HepG2 (cell line): ENCODE measurements around the gene DPEP3. TPM values are rescaled to one million over a fixed set of nuclear protein-coding genes. Genes with fewer than 3 reads are reported as not detected.

Experiments used
- ATAC-seq: fragments of 200-7000 bp; cut with Tn5 transposase; 3 replicates; pipeline ENCODE4 v1.9.1; 2020; ENCODE audit warnings: mild to moderate bottlenecking, moderate library complexity
- BruUV-seq: library from RNA; stranded (reverse); fragments of 400-500 nt; replicated peaks from 2 replicates; lab custom pipeline; 2021; lab: Mats Ljungman, UMichigan
- CTCF ChIA-PET: fragments of 300-600 bp; formaldehyde crosslinking; extraction: SDS; loops from one replicate; lab custom pipeline; 2021; ENCODE audit warnings: low total read pairs, inconsistent platforms, low intra/inter-chr PET ratio; lab: Yijun Ruan, JAX
- POLR2A ChIA-PET: fragments of 350-600 bp; sonication (Branson Sonifier 250); formaldehyde crosslinking; loops from one replicate; lab custom pipeline; 2020; ENCODE audit warnings: antibody characterized with exemption, inconsistent platforms; lab: Yijun Ruan, JAX
- DNase-seq: peaks from one replicate; pipeline ENCODE4 v3.0.0-alpha.2; 2015; ENCODE audit warnings: low spot score
- FAIRE-seq: peaks from 3 replicates; lab custom pipeline; 2011; peaks lifted over from hg19 to GRCh38; lab: Jason Lieb, UNC
- H2AFZ ChIP-seq: one replicate; pipeline ENCODE4 v1.6.1; 2011; ENCODE audit warnings: low read length, inconsistent platforms
- H3K27ac ChIP-seq: fragments of 300-600 bp; 3 replicates; pipeline ENCODE4 v1.8.0; 2011; ENCODE audit warnings: mixed run types, mild to moderate bottlenecking, mixed read lengths, low read length, inconsistent platforms; ENCODE audit not compliant: insufficient read depth; ENCODE audit errors: extremely low read length
- H3K27me3 ChIP-seq, 2 experiments: fragments of 200-600 bp in 1 of 2; 2 replicates in 1 of 2; 3 replicates in 1 of 2; pipeline versions ENCODE4 v1.6.0 to v1.8.0; 2011; ENCODE audit warnings: low read length in 2 of 2, mild to moderate bottlenecking in 2 of 2, moderate library complexity in 2 of 2, inconsistent platforms in 1 of 2; ENCODE audit not compliant: insufficient read depth in 2 of 2, control insufficient read depth in 1 of 2
- H3K36me3 ChIP-seq, 2 experiments: fragments of 200-600 bp in 1 of 2; replicated peaks in 1 of 2; 2 replicates in 1 of 2; 3 replicates in 1 of 2; pipeline versions ENCODE4 v1.5.1 to v1.8.0; 2011; ENCODE audit warnings: low read length in 2 of 2, inconsistent platforms in 1 of 2; ENCODE audit not compliant: insufficient read depth in 2 of 2, control insufficient read depth in 1 of 2
- H3K4me1 ChIP-seq: 2 replicates; pipeline ENCODE4 v1.5.1; 2012; ENCODE audit warnings: low read length, inconsistent platforms; ENCODE audit not compliant: insufficient read depth
- H3K4me2 ChIP-seq: 2 replicates; pipeline ENCODE4 v1.6.0; 2011; ENCODE audit warnings: low read depth, low read length, inconsistent platforms
- H3K4me3 ChIP-seq, 3 experiments: fragments of 200-600 bp in 1 of 3; sonication (generic), shearing (Covaris generic) in 1 of 3; replicated peaks in 1 of 3; 2 replicates each; pipeline ENCODE4 v1.5.1; 2011 to 2016; ENCODE audit warnings: low read length in 3 of 3, inconsistent platforms in 2 of 3, low read depth in 2 of 3, mild to moderate bottlenecking in 2 of 3, control low read depth in 1 of 3, mixed read lengths in 1 of 3; ENCODE audit not compliant: insufficient read depth in 1 of 3
- H3K79me2 ChIP-seq: one replicate; pipeline ENCODE4 v1.6.1; 2011; ENCODE audit warnings: low read length, inconsistent platforms; ENCODE audit not compliant: insufficient read depth
- H3K9ac ChIP-seq: 2 replicates; pipeline ENCODE4 v1.6.0; 2011; ENCODE audit warnings: mild to moderate bottlenecking, low read depth, low read length, inconsistent platforms; ENCODE audit not compliant: insufficient read depth
- H3K9me3 ChIP-seq: 2 replicates; pipeline ENCODE4 v1.5.1; 2012; ENCODE audit warnings: mild to moderate bottlenecking, low read length
- H4K20me1 ChIP-seq: 2 replicates; pipeline ENCODE4 v1.6.0; 2011; ENCODE audit warnings: inconsistent platforms, mild to moderate bottlenecking, low read length, moderate library complexity; ENCODE audit not compliant: insufficient read depth
- IRF2 ChIP-seq: IDR thresholded peaks from 2 replicates; pipeline ENCODE4 v1.6.1; 2018; ENCODE audit warnings: missing genetic modification reagents, missing compliant biosample characterization
- KDM6A ChIP-seq: IDR thresholded peaks from 2 replicates; pipeline ENCODE4 v1.6.1; 2016; ENCODE audit warnings: low read depth
- PRDM10 ChIP-seq: sonication (generic); formaldehyde crosslinking; IDR thresholded peaks from 2 replicates; pipeline ENCODE4 v1.4.0; 2020; ENCODE audit warnings: low read depth, missing genetic modification reagents
- RFX3 ChIP-seq: IDR thresholded peaks from 2 replicates; pipeline ENCODE4 v1.6.1; 2016; ENCODE audit warnings: missing biosample characterization, missing genetic modification reagents
- SUZ12 ChIP-seq: fragments of 150-350 bp; IDR thresholded peaks from 2 replicates; pipeline ENCODE4 v1.6.1; 2014; ENCODE audit warnings: low read depth, low read length
- ZNF263 ChIP-seq: sonication (generic); formaldehyde crosslinking; IDR thresholded peaks from 2 replicates; pipeline ENCODE4 v1.4.0; 2020; ENCODE audit warnings: missing genetic modification reagents
- ZNF275 ChIP-seq: sonication (generic); formaldehyde crosslinking; IDR thresholded peaks from 2 replicates; pipeline ENCODE4 v1.8.0; 2022; ENCODE audit warnings: missing genetic modification reagents, mild to moderate bottlenecking, inconsistent platforms, borderline replicate concordance
- ZNF407 ChIP-seq: sonication (generic); formaldehyde crosslinking; IDR thresholded peaks from one replicate; pipeline ENCODE4 v1.5.1; 2020; ENCODE audit warnings: mild to moderate bottlenecking, missing genetic modification reagents; ENCODE audit errors: not compliant biosample characterization
- ZNF775 ChIP-seq: sonication (generic); formaldehyde crosslinking; IDR thresholded peaks from 2 replicates; pipeline ENCODE4 v1.4.0; 2020; ENCODE audit warnings: missing genetic modification reagents, mild to moderate bottlenecking, moderate library complexity, borderline replicate concordance
- WGBS: methylation state at CpG from one replicate; pipeline ENCODE4 v1.1.6; 2017; ENCODE audit warnings: low lambda C conversion rate; 5-methylcytosine and 5-hydroxymethylcytosine counted together
- in situ Hi-C: cut with HindIII; loops from 2 replicates; pipeline ENCODE4 v1.10.0; 2017; ENCODE audit warnings: low pct_unique_long_range_greater_than_20kb; ENCODE audit not compliant: extremely low pct_ligation_motif_present
- intact Hi-C: fragments of 100-400 bp; cut with micrococcal nuclease; formaldehyde crosslinking; loops from one replicate; pipeline ENCODE4 v1.10.0; 2022; ENCODE audit not compliant: unreplicated experiment
- polyA plus RNA-seq, 8 experiments: library from polyadenylated mRNA; depleted of rRNA in 3 of 8; stranded (reverse) in 7 of 8; unstranded in 1 of 8; fragments of >200 nt; fragmentation: Illumina TruSeq in 4 of 8; extraction: Trizol in 4 of 8; gene quantifications; 2 replicates each; pipeline versions ENCODE4 v1.2.1 to v1.2.3, GENCODE V29; 2011 to 2016; ENCODE audit warnings: low read depth in 4 of 8, missing spikeins in 1 of 8, mixed read lengths in 1 of 8; ENCODE audit not compliant: insufficient read depth in 1 of 8
- total RNA-seq, 5 experiments: library from RNA; depleted of rRNA; stranded (reverse); fragments of >200 nt; fragmentation: Illumina TruSeq; extraction: Trizol; gene quantifications; 2 replicates each; pipeline ENCODE4 v1.2.3, GENCODE V29; 2016; ENCODE audit warnings: low read depth in 1 of 5

Gene DPEP3
- total and polyA plus RNA-seq, 2 of the 13 experiments (the other 11 are each of a cell fraction or from before 2014, with no cell fraction given): not detected

GRCh38 chr16:67936124-67936879 is 44.0 kb downstream of the DPEP3 start, which contains the start of gene PSMB10:
Gene PSMB10 (minus strand): TSS chr16:67936850. CDS start chr16:67936749, 101 bp downstream.
- Histone ChIP-seq H2AFZ (no peak within 1 kb of the TSS), H3K27ac (peak within 1 kb of the TSS; percentile 70), H3K4me1 (peaks cover 34% of the 10 kb centered on the region), H4K20me1 (peaks cover 5% of the 10 kb centered on the region; the same call in 1 of the 2 replicates), H3K4me2 (peak within 1 kb of the TSS; percentile 99), H3K36me3 (peaks cover 2 to 4% of the 10 kb centered on the region in 2 experiments; a peak in 2 of 5 replicates), H3K9me3 (no peaks in the 10 kb centered on the region), H3K27me3 (no peaks in the 10 kb centered on the region; a peak in 1 of 5 replicates), H3K79me2 (peaks cover 24% of the 10 kb centered on the region), H3K4me3 (peak within 1 kb of the TSS; percentile 86 to 97 (median 97)), H3K9ac (peak within 1 kb of the TSS; percentile 92)
- BruUV-seq: TSS peak; percentile 77
- ChIA-PET POLR2A (interaction anchor here (0.6 to 4.6 kb wide), 35 partner anchors 8 to 455 kb away, joined by 3 to 40 read pairs (median 5); partner anchors contain the start of genes ACD, ATP6V0D1, CTCF and DDX28), CTCF (interaction anchor here (0.5 to 2.4 kb wide), 2 partner anchors 45 to 120 kb away, joined by 3 to 6 read pairs; no protein-coding TSS in a partner anchor)
- in situ Hi-C loops (loop anchor here (10.0 kb wide), 1 partner anchor 272 kb away; the partner anchor contains the start of genes ACD, C16orf86, ENKD1 and PARD6A), intact Hi-C loops (no loop called here)
- peak; percentile 10 for ATAC-seq
- peak; percentile 51 for DNase-seq
- WGBS: 1% methylated on average over 18 of the region's 54 CpGs
- FAIRE-seq: no peak
- TF ChIP-seq SUZ12: no peak
- no peak for TF ChIP-seq ZNF275 (CRISPR knock-in tag)
- no peak; the same call in 1 of the 2 replicates for TF ChIP-seq KDM6A
- TF ChIP-seq ZNF775: no peak
- no peak; the same call in 1 of the 2 replicates for TF ChIP-seq ZNF263 (CRISPR knock-in tag)
- TF ChIP-seq ZNF407 (CRISPR knock-in tag): no peak
- no peak for TF ChIP-seq RFX3 (CRISPR knock-in tag)
- no peak for TF ChIP-seq PRDM10 (CRISPR knock-in tag)
- TF ChIP-seq IRF2 (CRISPR knock-in tag): peak; percentile 57; the same call in 1 of the 2 replicates
